HL-60 (cell line): ENCODE measurements around the gene CCDC124.

Experiments
- DNase-seq, 2 experiments: peaks; one replicate each; pipeline ENCODE4 v3.0.0-alpha.2; 2010 to 2020; ENCODE audit warnings: low read depth in 1 of 2, low spot score in 1 of 2
- H3K27ac ChIP-seq: fragments of 250-450 bp; sonication (Bioruptor Pico); replicated peaks from 2 replicates; pipeline ENCODE4 v1.5.1; 2020; ENCODE audit warnings: mild to moderate bottlenecking, moderate library complexity
- H3K27me3 ChIP-seq: fragments of 250-450 bp; sonication (Bioruptor Pico); 2 replicates; pipeline ENCODE4 v1.5.1; 2021; ENCODE audit warnings: mild to moderate bottlenecking, moderate library complexity; ENCODE audit not compliant: insufficient read depth, poor library complexity, severe bottlenecking
- H3K4me3 ChIP-seq: replicated peaks from 2 replicates; pipeline ENCODE4 v1.5.1; 2011; ENCODE audit warnings: mild to moderate bottlenecking, control low read depth, low read length; ENCODE audit not compliant: insufficient read depth
- GABPA ChIP-seq: IDR thresholded peaks from 2 replicates; pipeline ENCODE4 v1.6.1; 2012; ENCODE audit warnings: low read depth
- POLR2AphosphoS5 ChIP-seq: IDR thresholded peaks from 2 replicates; pipeline ENCODE4 v1.6.1; 2012; ENCODE audit warnings: low read depth
- SPI1 ChIP-seq: IDR thresholded peaks from 2 replicates; pipeline ENCODE4 v1.6.1; 2012; ENCODE audit warnings: low read depth, mild to moderate bottlenecking, borderline replicate concordance
- TF ChIP-seq, protein P1 (sequence below): IDR thresholded peaks from 2 replicates; pipeline ENCODE4 v1.6.1; 2012; ENCODE audit warnings: low read depth; ENCODE audit not compliant: insufficient replicate concordance
- TF ChIP-seq, protein P2 (sequence below): IDR thresholded peaks from one replicate; pipeline ENCODE4 v1.5.1; 2011; ENCODE audit warnings: low read length, control low read depth, inconsistent platforms; ENCODE audit not compliant: insufficient read depth

The CCDC124 gene

DNA sequence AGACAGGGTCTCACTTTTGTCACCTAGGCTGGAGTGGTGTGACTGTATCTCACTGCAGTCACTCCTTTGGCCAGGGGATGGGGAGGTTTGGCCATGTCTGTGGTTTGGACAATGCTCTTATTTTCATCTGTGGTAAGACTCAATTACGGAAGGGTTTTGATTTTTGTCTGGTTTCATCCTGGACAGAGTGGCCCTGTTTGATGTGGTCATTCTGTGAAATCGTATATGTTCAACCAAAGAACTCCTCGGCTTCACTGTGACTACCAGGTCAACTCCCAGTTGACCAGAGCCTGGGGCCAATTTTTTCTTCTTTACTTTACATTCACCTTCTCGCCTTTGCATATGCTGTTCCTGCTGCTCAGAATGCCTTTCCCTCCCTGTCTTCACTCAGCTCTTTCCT lies 6.8 kb upstream of the CCDC124 start:
- no peak for DNase-seq

DNA sequence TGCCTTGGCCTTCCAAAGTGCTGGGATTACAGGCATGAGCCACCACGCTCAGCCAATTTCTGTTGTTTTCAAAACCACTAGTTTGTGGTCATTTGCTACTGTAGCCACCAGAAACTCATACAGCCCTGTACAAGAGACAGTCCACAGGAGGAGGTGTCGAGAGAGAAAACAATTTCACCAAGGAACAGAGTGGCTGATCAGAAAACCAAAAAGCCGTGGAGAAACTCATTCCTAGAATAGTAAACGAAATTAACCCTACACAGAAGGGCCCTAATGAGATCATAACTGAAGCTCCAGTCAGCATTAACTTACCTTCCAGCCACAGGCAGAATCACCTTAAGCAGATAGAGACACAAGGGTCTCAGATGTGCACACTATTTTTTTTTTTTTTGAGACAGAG lies 3.8 kb upstream of the CCDC124 start:
- TF ChIP-seq POLR2AphosphoS5 = no peak
- TF ChIP-seq SPI1 = no peak
- TF ChIP-seq, protein P1, sequence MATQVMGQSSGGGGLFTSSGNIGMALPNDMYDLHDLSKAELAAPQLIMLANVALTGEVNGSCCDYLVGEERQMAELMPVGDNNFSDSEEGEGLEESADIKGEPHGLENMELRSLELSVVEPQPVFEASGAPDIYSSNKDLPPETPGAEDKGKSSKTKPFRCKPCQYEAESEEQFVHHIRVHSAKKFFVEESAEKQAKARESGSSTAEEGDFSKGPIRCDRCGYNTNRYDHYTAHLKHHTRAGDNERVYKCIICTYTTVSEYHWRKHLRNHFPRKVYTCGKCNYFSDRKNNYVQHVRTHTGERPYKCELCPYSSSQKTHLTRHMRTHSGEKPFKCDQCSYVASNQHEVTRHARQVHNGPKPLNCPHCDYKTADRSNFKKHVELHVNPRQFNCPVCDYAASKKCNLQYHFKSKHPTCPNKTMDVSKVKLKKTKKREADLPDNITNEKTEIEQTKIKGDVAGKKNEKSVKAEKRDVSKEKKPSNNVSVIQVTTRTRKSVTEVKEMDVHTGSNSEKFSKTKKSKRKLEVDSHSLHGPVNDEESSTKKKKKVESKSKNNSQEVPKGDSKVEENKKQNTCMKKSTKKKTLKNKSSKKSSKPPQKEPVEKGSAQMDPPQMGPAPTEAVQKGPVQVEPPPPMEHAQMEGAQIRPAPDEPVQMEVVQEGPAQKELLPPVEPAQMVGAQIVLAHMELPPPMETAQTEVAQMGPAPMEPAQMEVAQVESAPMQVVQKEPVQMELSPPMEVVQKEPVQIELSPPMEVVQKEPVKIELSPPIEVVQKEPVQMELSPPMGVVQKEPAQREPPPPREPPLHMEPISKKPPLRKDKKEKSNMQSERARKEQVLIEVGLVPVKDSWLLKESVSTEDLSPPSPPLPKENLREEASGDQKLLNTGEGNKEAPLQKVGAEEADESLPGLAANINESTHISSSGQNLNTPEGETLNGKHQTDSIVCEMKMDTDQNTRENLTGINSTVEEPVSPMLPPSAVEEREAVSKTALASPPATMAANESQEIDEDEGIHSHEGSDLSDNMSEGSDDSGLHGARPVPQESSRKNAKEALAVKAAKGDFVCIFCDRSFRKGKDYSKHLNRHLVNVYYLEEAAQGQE = no peak
- TF ChIP-seq, protein P2, sequence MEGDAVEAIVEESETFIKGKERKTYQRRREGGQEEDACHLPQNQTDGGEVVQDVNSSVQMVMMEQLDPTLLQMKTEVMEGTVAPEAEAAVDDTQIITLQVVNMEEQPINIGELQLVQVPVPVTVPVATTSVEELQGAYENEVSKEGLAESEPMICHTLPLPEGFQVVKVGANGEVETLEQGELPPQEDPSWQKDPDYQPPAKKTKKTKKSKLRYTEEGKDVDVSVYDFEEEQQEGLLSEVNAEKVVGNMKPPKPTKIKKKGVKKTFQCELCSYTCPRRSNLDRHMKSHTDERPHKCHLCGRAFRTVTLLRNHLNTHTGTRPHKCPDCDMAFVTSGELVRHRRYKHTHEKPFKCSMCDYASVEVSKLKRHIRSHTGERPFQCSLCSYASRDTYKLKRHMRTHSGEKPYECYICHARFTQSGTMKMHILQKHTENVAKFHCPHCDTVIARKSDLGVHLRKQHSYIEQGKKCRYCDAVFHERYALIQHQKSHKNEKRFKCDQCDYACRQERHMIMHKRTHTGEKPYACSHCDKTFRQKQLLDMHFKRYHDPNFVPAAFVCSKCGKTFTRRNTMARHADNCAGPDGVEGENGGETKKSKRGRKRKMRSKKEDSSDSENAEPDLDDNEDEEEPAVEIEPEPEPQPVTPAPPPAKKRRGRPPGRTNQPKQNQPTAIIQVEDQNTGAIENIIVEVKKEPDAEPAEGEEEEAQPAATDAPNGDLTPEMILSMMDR = no peak
- no peak for TF ChIP-seq GABPA
- Histone ChIP-seq H3K4me3 (no peak overlapping the region), H3K27ac (no peak overlapping the region), H3K27me3 (no peaks in the 10 kb centered on the region)
- DNase-seq = no peak

More for the DNA sequence above, 6.8 kb upstream of the CCDC124 start:
- no peak overlapping the region for H3K4me3 ChIP-seq
- no peaks in the 10 kb centered on the region for H3K27me3 ChIP-seq
- no peak overlapping the region for H3K27ac ChIP-seq
- TF ChIP-seq GABPA (no peak), POLR2AphosphoS5 (no peak), SPI1 (no peak)
- TF ChIP-seq, protein P1 = no peak
- TF ChIP-seq, protein P2 = no peak

DNA sequence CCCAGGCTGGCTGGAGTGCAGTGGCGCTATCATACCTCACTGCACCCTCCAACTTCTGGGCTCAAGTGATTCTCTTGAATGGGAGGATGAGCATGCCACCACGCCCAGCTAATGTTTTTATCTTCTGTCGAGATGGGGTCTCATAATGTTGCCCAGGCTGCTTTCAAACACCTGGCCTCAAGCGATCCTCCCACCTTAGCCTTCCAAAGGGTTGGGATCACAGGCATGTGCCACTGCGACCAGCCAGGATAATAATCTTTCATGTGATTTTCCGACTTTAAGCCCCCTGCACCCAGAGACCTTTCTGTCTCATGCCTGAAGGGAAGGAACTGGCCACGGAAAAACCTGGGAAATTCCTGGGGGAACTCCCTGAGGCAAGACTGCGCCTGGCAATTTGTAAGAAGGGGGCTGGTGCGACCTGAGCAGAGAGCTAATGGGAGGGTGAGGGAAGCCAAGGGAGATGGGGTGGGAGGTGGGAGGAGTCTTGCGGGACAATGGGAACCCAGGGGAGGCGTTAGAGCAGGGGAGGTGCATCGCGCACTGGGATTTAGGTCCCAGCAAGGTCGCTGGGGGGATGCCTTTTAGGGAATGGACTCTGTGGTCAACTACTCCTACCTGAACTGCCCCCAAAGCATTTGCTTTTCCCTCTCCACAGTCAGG lies 1.2 kb upstream of the CCDC124 start:
- Histone ChIP-seq H3K27me3 (no peaks in the 10 kb centered on the region), H3K4me3 (no peak overlapping the region; the same call in 1 of the 2 replicates), H3K27ac (no peak overlapping the region)
- TF ChIP-seq POLR2AphosphoS5 = no peak
- TF ChIP-seq, protein P1 = no peak
- TF ChIP-seq SPI1 = no peak
- no peak for TF ChIP-seq GABPA
- DNase-seq = no peak
